Dermis microvascular lymphatic vessel endothelial cell (primary cell): ENCODE results near the gene RGL1. TPM values are rescaled to one million over a fixed set of nuclear protein-coding genes. Genes with fewer than 3 reads are reported as not detected.
"Not testable (repeated sequence)": the region's sequence is repeated elsewhere in the genome, so short reads cannot be mapped to it uniquely, and the experiment has no call there.

Experiments used
- DNase-seq, 2 donors: peaks; one replicate each; pipeline versions ENCODE4 v3.0.0 to v3.0.0-alpha.2; 2010; ENCODE audit warnings: low read depth in 2 of 2
- total RNA-seq: library from RNA; depleted of rRNA; stranded (reverse); fragments of >200 nt; gene quantifications from 2 replicates; pipeline ENCODE4 v1.2.1, GENCODE V29; 2014

The RGL1 gene
- total RNA-seq, 1 donor from 2014 or later: 20.7 TPM

GRCh38 chr1:183785921-183786320 is 19.0 kb upstream of the RGL1 start:
- DNase-seq: not testable (repeated sequence)

- no peak for DNase-seq
These were observed 17.2 kb upstream of the RGL1 start for GRCh38 chr1:183787704-183788103.

GRCh38 chr1:183791319-183791718 is 13.6 kb upstream of the RGL1 start:
- DNase-seq: no peak

- no peak for DNase-seq
These were observed 12.6 kb upstream of the RGL1 start for GRCh38 chr1:183792300-183792699.

GRCh38 chr1:183794088-183794487 is 10.8 kb upstream of the RGL1 start:
- DNase-seq: no peak

- no peak for DNase-seq
These were observed 4.5 kb upstream of the RGL1 start for GRCh38 chr1:183800449-183800848.

GRCh38 chr1:183801649-183802048 is 3.3 kb upstream of the RGL1 start:
- no peak for DNase-seq

GRCh38 chr1:183804387-183804786 is 533 bp upstream of the RGL1 start:
- no peak for DNase-seq

GRCh38 chr1:183806125-183806524 is 1.2 kb downstream of the RGL1 start:
- DNase-seq: no peak

GRCh38 chr1:183806675-183807074 is 1.8 kb downstream of the RGL1 start:
- no peak for DNase-seq

GRCh38 chr1:183807549-183808168 is 2.7 kb downstream of the RGL1 start:
- peak; percentile 9 to 24 for DNase-seq

- no peak for DNase-seq
These were observed 3.5 kb downstream of the RGL1 start for GRCh38 chr1:183808296-183809027.

- DNase-seq: no peak
These were observed 5.2 kb downstream of the RGL1 start for GRCh38 chr1:183810121-183810520.

GRCh38 chr1:183810756-183811544 is 6.0 kb downstream of the RGL1 start:
- DNase-seq: no peak

GRCh38 chr1:183812128-183812527 is 7.2 kb downstream of the RGL1 start:
- no peak for DNase-seq

GRCh38 chr1:183812686-183813569 is 8.0 kb downstream of the RGL1 start:
- DNase-seq: no peak

- DNase-seq: no peak
These were observed 9.3 kb downstream of the RGL1 start for GRCh38 chr1:183814121-183814681.

GRCh38 chr1:183816110-183816509 is 11.2 kb downstream of the RGL1 start:
- DNase-seq: no peak

GRCh38 chr1:183817576-183818288 is 12.8 kb downstream of the RGL1 start:
- DNase-seq: peak in 1 of 2 donors; percentile 28

GRCh38 chr1:183819059-183819458 is 14.1 kb downstream of the RGL1 start:
- DNase-seq: no peak
